GM19324 (cell line): Measurements from ENCODE around the gene LDLRAD4.
A peak's percentile ranks its signal among the peaks of the same experiment; 100 is the strongest.

Experiments used
- ATAC-seq: cut with Tn5 transposase; IDR thresholded peaks from one replicate; pipeline ENCODE4 v1.9.1; 2021; ENCODE audit warnings: mild to moderate bottlenecking, moderate library complexity; ENCODE audit not compliant: unreplicated experiment, low FRiP score

Gene LDLRAD4

DNA sequence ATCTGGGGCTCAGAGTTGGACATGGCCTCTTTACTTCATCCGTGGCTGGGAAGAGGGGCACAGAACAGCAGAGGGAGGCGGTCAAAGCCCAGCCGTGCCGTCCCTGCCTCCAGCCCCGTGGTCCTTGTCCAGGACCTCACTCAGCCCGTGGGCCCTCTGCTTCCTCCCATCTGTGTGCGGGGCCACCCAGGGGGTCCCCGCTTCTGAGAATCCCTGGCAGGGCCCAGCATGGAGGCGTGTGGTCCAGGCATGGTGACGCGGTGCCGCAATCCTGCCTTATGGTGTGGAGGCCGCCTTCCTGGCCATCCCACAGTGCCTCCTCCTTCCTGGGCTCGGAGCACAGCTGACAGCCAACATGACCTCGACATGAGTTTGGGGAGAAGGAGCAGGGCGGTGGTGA is 275.2 kb downstream of the LDLRAD4 start:
- no peak for ATAC-seq

DNA sequence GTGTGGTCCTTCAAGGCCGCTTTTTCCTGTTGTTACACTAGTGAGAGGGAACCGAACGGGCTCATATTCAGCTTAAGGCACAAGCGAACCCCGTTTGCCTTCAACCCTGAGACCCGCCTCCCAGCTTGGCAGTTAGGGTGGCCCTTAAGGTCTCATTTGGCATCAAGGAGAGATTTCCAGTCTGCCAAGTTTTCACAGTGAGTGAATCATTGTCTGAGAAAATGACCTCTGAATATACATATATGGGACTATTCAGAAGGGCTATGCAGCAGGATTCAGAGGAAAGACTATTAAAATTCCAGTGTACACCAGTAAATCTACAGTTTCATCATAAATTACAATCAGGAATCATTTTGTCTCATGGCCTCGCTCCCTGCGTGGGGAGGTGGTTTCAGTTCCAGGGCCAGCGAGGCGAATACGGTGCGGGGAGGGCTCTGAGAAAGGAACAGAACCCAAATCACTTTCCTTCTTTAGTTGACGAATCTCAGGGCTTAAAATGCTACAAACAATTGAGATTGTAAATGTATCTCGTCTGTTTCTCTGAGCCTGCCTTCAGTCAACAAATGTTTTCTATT is 276.4 kb downstream of the LDLRAD4 start:
- ATAC-seq: no peak

GRCh38 chr18:13495961-13496360 is 277.4 kb downstream of the LDLRAD4 start:
- ATAC-seq: no peak

GRCh38 chr18:13496691-13497281 is 278.2 kb downstream of the LDLRAD4 start:
- ATAC-seq: no peak

GRCh38 chr18:13499803-13500202 is 281.2 kb downstream of the LDLRAD4 start:
- ATAC-seq: no peak

DNA sequence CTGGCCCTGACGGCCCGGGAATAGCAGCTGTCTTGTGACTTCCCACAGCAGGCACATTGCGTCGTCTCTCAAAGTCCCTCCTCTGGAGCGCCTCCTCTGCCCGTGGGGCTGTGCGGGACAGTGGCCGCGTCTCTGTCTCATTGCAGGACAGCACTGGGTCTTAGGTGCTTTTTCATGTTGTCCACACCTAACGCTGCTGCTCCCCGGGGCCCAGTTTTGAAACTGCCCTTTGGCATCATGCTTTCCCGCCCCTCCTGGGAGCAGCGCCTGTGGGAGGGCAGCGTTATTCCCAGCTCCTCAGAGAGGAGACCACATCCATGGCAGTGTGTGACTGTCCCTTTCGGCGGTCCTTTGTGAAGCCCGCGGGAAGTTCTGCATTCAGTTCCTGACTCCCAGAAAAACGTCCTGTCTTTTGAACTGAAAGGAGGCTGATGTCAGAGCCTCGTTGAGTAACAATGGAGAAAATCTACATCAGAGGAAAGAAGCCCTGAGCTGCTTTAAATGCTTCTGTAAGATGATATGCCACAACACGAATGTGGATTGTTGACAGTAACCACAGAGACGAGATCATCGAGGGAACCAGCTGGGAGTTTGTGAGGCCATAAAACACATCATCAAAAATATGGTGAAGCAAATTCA is 281.8 kb downstream of the LDLRAD4 start:
- no peak for ATAC-seq

DNA sequence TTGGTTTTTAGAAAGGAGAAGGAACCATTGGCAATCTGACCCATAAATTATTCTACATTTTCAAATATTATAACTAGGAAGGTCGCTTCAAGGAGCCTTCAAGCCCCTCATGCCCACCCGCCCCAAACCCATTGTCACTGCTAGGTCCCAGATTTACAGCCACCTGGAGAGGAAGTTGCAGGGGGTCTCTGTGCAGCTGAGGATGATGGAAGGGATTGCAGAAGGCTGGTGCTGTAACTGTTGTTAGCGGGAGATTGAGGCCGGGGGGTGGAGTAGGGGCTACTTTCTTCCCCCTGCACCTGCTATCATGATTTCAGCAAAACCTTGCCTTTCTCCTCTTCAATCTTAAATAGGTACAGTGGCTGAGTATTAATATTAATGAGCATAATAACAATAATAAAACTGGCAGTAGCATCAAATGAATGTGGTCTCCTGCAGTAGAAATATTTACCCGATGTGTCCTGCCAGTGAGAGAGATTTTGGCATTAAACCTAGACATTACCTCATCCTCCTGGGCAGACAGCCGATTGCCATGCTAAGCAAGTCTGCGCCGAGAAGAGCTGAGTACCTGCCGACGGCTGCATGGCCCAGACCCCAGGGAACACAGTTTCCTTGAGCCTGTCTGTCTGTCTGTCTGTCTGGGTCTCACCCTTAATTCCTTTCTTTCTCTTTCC is 282.4 kb downstream of the LDLRAD4 start:
- ATAC-seq: no peak

DNA sequence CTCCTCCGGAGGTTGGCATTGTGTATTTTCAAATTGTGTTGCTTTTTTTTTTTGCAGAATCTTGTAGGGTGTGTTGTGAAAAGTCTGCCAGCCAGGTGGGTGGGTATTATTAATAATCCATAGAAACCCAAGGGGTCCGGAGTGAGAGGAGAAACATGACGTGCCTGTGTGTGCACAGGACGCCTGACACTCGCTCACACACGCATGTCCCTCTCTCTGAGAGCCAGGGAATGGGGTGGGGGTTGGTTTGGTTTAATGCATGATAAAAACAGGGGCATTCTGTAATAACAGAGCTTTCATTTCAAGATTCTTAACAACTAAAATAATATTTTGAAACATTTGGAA is 283.0 kb downstream of the LDLRAD4 start:
- no peak for ATAC-seq

GRCh38 chr18:13501891-13502290 is 283.3 kb downstream of the LDLRAD4 start:
- peak; percentile 76 for ATAC-seq

DNA sequence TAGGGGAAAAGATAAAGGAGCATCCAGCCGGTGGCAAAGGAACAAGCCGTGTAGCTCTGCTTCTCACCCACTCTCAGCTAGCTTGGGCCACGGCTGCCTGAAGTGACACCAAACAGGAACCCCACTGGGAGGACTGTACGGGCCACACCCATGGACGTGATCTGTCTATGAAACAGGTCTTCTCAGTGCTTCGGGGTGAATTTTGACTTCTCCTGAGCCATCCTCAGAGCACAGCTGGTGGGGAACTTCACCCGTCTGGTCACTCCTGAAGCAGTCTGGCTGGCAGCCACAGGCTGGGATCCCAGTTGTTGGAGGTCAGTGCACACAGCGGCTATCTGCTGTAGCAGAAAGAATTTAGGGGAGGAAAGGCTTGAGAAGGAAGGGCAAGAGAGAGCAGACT is 284.0 kb downstream of the LDLRAD4 start:
- ATAC-seq: no peak

- ATAC-seq: no peak
Measured at GRCh38 chr18:13503836-13504235, 285.3 kb downstream of the LDLRAD4 start.

GRCh38 chr18:13505780-13506345 is 287.3 kb downstream of the LDLRAD4 start:
- no peak for ATAC-seq

DNA sequence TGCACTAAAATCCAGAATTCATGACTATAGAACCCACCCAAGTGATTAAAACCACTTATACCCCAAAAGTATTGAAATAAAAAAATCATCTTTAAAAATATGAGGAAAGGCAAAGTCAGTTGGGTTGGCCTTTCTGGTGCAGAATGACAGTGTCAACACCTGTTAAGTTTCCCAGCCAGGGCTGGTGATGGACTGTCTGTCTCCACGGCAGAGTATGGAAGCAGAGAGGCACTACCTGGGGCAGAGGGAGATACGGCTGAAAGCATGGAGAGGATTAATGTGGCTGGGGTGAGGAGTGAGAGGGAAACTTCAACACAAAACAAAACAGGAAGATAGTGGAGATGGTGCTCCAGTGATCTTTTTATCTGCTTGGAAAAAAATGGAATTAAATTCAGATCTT is 292.0 kb downstream of the LDLRAD4 start:
- ATAC-seq: no peak

DNA sequence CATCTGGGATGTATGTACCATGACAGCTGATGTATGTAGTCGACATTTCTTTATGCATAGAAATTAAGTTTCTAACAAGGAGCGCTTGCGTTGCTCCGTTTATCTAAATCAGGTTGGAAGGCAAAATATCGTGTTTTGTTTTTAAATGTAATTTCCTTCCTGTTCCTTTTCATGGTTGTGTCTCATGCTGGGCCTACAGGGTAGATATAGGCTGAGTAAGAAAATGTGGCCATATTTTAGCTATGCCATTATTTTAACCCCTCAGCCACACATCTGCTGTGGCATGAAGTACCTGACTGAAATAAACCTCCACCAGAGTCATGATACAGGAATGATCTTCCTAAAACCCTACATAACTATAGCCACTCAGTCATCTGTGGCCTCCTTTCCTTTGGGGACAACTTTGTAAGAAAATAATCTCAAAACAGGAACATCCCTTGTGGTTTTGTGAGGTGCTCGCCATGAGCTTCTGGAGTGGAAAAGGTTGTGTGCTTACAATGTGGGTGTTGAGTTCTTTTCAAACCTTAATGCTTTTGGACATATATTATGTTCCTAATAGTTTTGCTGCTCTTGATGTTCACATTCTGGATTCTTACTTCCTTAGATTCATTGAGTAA is 293.5 kb downstream of the LDLRAD4 start:
- no peak for ATAC-seq

DNA sequence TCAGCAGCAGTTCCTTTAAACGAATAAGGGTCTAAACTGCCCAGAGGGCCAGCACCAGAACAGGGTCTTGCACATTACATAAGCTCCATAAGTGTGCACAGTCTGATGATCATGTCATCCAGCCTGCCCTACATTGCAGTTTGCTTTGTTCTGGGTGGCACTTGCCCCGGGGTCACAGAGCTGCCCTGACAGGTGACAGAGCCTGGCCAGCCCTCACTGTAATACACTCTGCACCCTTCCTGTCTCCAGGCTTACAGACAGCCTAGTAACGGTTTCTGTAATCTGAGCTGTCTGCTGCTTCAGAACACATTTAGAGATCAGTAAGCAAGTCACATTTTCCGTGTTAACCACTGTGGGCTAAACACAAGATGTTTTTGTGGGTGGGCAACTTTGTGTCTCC is 294.5 kb downstream of the LDLRAD4 start:
- no peak for ATAC-seq

DNA sequence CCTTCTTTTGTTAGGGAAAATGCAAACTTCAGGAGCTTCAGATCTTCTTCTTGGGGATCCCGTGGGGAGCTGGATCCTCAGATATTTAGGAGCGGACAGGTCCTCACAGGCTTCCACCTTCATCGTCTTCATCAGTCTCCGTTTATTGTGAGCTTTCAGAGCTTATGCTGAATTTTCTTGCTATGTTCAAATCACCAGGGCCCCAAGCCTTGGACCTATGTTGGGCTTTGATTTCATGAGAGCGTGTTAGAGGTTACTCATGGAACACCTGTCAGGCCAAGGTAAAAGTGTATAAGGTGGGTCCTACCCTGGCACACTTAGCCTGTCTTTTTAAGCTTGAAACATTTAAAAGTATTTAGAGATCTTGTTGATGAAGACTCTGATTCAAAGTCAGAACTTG is 294.9 kb downstream of the LDLRAD4 start:
- no peak for ATAC-seq

- no peak for ATAC-seq
Measured at GRCh38 chr18:13514558-13514957, 296.0 kb downstream of the LDLRAD4 start.

- ATAC-seq: no peak
Measured at GRCh38 chr18:13516855-13517254, 298.3 kb downstream of the LDLRAD4 start.

DNA sequence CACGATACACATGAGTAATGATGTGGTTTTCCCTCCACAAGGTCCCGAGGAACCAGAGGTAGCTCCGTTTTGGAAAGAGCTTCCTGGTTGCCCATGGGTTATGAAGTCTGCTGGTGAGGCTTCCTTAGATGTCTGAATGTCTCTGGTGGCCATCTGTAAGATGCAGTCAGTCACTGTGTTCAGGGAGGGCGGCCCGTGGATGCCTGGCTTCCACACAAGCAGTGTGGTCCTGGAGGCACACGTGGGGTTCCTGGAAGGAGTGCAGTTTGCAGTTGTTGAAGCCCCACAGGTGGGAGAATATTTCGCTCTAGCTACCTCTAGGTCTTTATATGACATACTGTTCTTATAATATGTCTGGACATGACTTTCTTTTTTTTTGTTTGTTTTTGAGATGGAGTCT is 298.8 kb downstream of the LDLRAD4 start:
- no peak for ATAC-seq

- ATAC-seq: no peak
Measured at GRCh38 chr18:13518382-13518781, 299.8 kb downstream of the LDLRAD4 start.

GRCh38 chr18:13520306-13520705 is 301.7 kb downstream of the LDLRAD4 start:
- no peak for ATAC-seq
